Breast epithelium (tissue), 3 donors: Measurements from ENCODE around the gene NAALADL2.

Experiments
- CTCF ChIP-seq, 3 donors: fragments of 450-650 bp; IDR thresholded peaks; one replicate each; pipeline ENCODE4 v1.5.1; 2016 to 2017; ENCODE audit warnings: antibody characterized with exemption in 3 of 3, mild to moderate bottlenecking in 3 of 3, moderate library complexity in 3 of 3
- POLR2A ChIP-seq: fragments of 450-650 bp; IDR thresholded peaks from one replicate; pipeline ENCODE4 v1.6.1; 2016; ENCODE audit warnings: antibody characterized with exemption, mild to moderate bottlenecking, moderate library complexity

- TF ChIP-seq POLR2A: no peak
- TF ChIP-seq CTCF (IDR thresholded peaks at IDR 0.05): no peak
Measured at GRCh38 chr3:175511219-175511785, 652.2 kb downstream of the NAALADL2 start.
